GM06990 (cell line): ENCODE measurements around the gene DCDC2C.

Experiments
- DNase-seq: peaks from one replicate; pipeline ENCODE4 v3.0.0-alpha.2; 2011; ENCODE audit not compliant: insufficient read length; ENCODE audit errors: extremely low read depth
- H3K27me3 ChIP-seq: replicated peaks from 2 replicates; pipeline ENCODE4 v1.6.0; 2011; ENCODE audit warnings: low read length; ENCODE audit not compliant: control insufficient read depth, insufficient read depth
- H3K36me3 ChIP-seq: 2 replicates; pipeline ENCODE4 v1.5.1; 2011; ENCODE audit warnings: low read length; ENCODE audit not compliant: control insufficient read depth, insufficient read depth
- H3K4me3 ChIP-seq: replicated peaks from 2 replicates; pipeline ENCODE4 v1.5.1; 2011; ENCODE audit warnings: low read depth, mild to moderate bottlenecking, control low read depth, low read length
- TF ChIP-seq, protein P1 (sequence below): IDR thresholded peaks from 2 replicates; pipeline ENCODE4 v1.5.1; 2011; ENCODE audit warnings: low read length, control low read depth, mild to moderate bottlenecking, inconsistent platforms; ENCODE audit not compliant: insufficient read depth, poor library complexity, severe bottlenecking

DCDC2C gene

GRCh38 chr2:3837086-3837485, 133.7 kb downstream of the DCDC2C start:
- DNase-seq = no peak
- TF ChIP-seq, protein P1, sequence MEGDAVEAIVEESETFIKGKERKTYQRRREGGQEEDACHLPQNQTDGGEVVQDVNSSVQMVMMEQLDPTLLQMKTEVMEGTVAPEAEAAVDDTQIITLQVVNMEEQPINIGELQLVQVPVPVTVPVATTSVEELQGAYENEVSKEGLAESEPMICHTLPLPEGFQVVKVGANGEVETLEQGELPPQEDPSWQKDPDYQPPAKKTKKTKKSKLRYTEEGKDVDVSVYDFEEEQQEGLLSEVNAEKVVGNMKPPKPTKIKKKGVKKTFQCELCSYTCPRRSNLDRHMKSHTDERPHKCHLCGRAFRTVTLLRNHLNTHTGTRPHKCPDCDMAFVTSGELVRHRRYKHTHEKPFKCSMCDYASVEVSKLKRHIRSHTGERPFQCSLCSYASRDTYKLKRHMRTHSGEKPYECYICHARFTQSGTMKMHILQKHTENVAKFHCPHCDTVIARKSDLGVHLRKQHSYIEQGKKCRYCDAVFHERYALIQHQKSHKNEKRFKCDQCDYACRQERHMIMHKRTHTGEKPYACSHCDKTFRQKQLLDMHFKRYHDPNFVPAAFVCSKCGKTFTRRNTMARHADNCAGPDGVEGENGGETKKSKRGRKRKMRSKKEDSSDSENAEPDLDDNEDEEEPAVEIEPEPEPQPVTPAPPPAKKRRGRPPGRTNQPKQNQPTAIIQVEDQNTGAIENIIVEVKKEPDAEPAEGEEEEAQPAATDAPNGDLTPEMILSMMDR = no peak

GRCh38 chr2:3838348-3838747, 135.0 kb downstream of the DCDC2C start:
- Histone ChIP-seq H3K36me3 (no peaks in the 10 kb centered on the region), H3K27me3 (no peaks in the 10 kb centered on the region), H3K4me3 (no peak overlapping the region)
- no peak for DNase-seq
- TF ChIP-seq, protein P1 = no peak

More at GRCh38 chr2:3837086-3837485, 133.7 kb downstream of the DCDC2C start:
- Histone ChIP-seq H3K4me3 (no peak overlapping the region), H3K27me3 (no peaks in the 10 kb centered on the region), H3K36me3 (no peaks in the 10 kb centered on the region)

DNA sequence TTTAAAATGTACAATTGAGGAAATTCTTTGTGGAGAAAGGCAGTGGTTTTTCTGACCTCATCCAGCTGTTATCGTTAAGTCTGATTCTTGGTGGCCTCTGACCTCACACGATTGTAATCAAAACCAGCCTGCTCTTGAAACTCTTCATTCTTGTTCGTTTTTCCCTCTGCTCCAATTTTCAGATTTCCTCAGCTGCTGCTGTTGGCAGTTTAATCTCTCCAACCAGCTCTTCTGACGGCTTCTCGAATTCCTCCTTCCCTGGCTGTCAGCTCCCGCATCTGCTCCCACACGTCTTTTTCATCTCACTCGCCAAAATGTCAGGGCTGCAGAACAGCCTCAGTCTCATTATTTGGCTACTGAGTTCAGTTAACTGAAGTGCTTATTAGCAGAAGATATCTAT, 136.1 kb downstream of the DCDC2C start:
- DNase-seq = no peak
- TF ChIP-seq, protein P1 = no peak
- Histone ChIP-seq H3K36me3 (no peaks in the 10 kb centered on the region), H3K27me3 (no peaks in the 10 kb centered on the region), H3K4me3 (no peak overlapping the region)

- H3K27me3 ChIP-seq = no peaks in the 10 kb centered on the region
- DNase-seq = no peak
- TF ChIP-seq, protein P1 = no peak
- H3K36me3 ChIP-seq = no peaks in the 10 kb centered on the region
- no peak overlapping the region for H3K4me3 ChIP-seq
Measured at GRCh38 chr2:3840611-3841155, 137.3 kb downstream of the DCDC2C start.

- no peak overlapping the region for H3K4me3 ChIP-seq
- no peaks in the 10 kb centered on the region for H3K27me3 ChIP-seq
- no peak for DNase-seq
- H3K36me3 ChIP-seq = no peaks in the 10 kb centered on the region
- TF ChIP-seq, protein P1 = no peak
Measured at GRCh38 chr2:3847397-3848052, 144.2 kb downstream of the DCDC2C start.
